ENCODE data around the gene ALX4. TPM values are rescaled to one million over a fixed set of nuclear protein-coding genes. Genes with fewer than 3 reads are reported as not detected.

The ALX4 gene
- total RNA-seq, 2 experiments from 2014 or later, result not detected

DNA sequence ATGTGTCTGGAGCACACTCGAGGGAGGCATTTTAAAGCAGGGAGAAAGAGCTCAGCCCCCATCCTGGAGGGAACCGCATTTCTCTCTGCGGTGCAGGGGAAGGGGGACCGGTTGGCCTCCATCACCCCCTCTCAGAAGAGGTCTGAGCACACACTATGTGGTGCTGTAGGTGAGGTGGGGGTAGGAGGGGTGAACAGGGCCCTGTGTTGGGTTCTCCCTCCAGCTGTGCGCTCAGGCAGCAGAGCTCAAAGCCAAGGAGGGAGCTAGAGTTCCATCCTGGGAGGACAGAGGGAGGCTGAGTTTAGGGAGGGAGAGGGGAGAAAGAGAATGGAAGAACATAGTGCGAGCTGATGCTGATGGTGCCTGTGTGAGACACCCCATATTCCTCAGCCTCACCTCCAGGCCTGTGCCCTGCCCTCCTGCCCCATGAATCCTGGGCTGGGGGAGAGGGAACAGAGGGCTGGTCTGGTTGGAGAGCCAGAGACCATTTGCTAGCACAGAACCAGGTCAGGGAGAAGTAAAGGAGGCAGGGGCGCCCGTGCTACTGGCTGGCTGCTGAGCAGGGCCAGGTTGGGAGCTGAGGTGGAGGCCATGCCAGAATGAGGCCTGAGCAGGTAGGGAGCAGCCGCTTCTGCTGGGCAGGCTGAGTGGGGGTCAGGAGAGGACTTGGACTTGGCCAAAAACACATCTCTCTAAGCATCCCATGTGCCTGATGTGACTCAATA is 43.7 kb downstream of the ALX4 start:
- Mint-ChIP-seq H3K27ac (no peak overlapping the region), H3K9me3 (no peaks in the 10 kb centered on the region), H3K27me3 (no peaks in the 10 kb centered on the region), H3K4me1 (ENCODE audit: low read depth) (no peaks in the 10 kb centered on the region), H3K36me3 (ENCODE audit: low read depth) (no peaks in the 10 kb centered on the region), H3K4me3 (no peak overlapping the region)
- DNase-seq, result no peak
- ATAC-seq, result no peak
- TF ChIP-seq, protein P1, sequence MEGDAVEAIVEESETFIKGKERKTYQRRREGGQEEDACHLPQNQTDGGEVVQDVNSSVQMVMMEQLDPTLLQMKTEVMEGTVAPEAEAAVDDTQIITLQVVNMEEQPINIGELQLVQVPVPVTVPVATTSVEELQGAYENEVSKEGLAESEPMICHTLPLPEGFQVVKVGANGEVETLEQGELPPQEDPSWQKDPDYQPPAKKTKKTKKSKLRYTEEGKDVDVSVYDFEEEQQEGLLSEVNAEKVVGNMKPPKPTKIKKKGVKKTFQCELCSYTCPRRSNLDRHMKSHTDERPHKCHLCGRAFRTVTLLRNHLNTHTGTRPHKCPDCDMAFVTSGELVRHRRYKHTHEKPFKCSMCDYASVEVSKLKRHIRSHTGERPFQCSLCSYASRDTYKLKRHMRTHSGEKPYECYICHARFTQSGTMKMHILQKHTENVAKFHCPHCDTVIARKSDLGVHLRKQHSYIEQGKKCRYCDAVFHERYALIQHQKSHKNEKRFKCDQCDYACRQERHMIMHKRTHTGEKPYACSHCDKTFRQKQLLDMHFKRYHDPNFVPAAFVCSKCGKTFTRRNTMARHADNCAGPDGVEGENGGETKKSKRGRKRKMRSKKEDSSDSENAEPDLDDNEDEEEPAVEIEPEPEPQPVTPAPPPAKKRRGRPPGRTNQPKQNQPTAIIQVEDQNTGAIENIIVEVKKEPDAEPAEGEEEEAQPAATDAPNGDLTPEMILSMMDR (IDR thresholded peaks at IDR 0.05), result no peak
- ChIA-PET CTCF (no interaction called here), POLR2A (no interaction called here)
- intact Hi-C loops (cut with micrococcal nuclease), result no loop called here

DNA sequence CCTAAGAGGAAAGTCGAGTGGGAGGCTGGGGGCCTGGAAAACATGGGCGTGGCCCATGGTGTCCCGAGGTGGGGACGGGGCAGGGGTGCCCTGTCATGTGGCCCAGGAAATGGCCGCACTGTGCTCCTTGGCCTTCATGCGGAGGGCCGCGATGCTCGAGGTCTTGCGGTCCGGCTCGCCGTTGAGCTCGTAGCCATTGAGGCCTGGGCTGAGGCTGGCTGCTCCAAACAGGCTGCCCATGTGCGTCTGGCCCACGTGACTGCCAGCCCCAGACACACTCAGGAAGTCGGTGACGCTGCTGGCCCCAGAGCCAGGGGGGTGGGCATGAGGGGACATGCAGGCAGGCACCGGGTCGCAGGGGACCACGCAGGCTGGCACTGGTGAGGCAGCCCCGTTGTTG is 45.2 kb downstream of the ALX4 start:
- intact Hi-C loops (cut with micrococcal nuclease), result no loop called here
- Mint-ChIP-seq H3K9me3 (no peaks in the 10 kb centered on the region), H3K4me1 (ENCODE audit: low read depth) (no peaks in the 10 kb centered on the region), H3K36me3 (ENCODE audit: low read depth) (no peaks in the 10 kb centered on the region), H3K27ac (no peak overlapping the region), H3K27me3 (no peaks in the 10 kb centered on the region), H3K4me3 (no peak overlapping the region)
- ChIA-PET POLR2A (no interaction called here), CTCF (no interaction called here)
- DNase-seq, result no peak
- ATAC-seq, result no peak
- TF ChIP-seq, protein P1 (IDR thresholded peaks at IDR 0.05), result no peak

DNA sequence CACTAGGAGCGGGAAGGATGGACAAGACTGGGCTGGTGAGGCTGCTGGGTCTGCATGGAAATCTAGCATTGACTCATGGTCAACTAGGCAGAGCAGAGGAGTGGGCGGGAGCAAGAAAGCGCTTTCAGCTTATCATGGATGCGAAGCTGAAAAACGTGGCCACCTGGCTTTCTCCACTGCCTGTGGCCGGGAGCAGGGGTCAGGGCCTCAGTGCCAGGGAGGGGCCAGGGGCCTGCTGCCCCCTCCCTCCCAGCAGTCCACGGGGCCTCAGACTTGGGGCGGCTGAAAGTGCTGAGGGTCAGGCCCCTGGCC is 45.5 kb downstream of the ALX4 start:
- TF ChIP-seq, protein P1 (IDR thresholded peaks at IDR 0.05), result no peak
- Mint-ChIP-seq H3K27ac (no peak overlapping the region), H3K4me1 (ENCODE audit: low read depth) (no peaks in the 10 kb centered on the region), H3K27me3 (no peaks in the 10 kb centered on the region), H3K4me3 (no peak overlapping the region), H3K9me3 (no peaks in the 10 kb centered on the region), H3K36me3 (ENCODE audit: low read depth) (no peaks in the 10 kb centered on the region)
- POLR2A ChIA-PET, result no interaction called here
- intact Hi-C loops (cut with micrococcal nuclease), result no loop called here
- CTCF ChIA-PET, result no interaction called here
- DNase-seq (no peak), ATAC-seq (no peak)

DNA sequence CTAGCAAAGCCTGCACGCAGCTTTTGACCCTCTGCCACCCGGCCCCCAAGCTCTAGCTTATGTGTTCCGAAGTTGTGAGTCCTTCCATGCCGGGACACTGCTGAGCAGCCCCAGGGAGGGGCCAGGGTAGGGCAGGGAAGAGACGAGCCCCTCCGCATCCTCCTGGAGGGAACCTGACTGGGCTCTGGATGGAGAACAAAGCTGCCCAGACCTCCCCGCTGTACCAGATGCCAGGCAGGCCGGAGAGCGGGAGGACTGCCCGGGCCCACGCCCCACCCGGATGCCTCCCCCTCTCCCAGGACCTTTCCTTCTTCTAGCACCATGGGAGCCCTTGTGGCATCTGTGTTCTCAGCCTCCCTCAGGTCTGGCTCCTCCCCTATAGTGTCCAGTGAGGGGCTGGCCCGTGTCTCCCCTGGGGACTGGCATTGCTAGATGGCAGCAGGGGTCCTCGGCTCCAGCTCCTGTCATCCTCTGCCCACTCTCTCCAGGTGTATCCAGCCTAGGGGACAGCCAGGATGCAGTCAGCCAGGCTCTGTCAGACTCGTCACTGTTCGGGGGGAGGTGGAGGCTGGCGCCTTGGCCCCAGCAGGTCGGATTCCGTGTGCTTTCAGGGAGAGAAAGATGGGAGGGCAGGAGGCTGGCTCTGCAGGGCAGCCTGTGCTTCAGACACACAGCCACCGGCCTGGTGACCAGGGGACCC is 46.1 kb downstream of the ALX4 start:
- no peak overlapping the region for H3K4me3 Mint-ChIP-seq
- intact Hi-C loops (cut with micrococcal nuclease), result no loop called here
- H3K36me3 Mint-ChIP-seq (ENCODE audit: low read depth), result no peaks in the 10 kb centered on the region
- peaks cover 2% of the 10 kb centered on the region for H3K4me1 Mint-ChIP-seq (ENCODE audit: low read depth)
- ChIA-PET POLR2A (no interaction called here), CTCF (no interaction called here)
- ATAC-seq, result no peak
- no peak for DNase-seq
- H3K27ac Mint-ChIP-seq, result no peak overlapping the region
- H3K9me3 Mint-ChIP-seq, result no peaks in the 10 kb centered on the region
- H3K27me3 Mint-ChIP-seq, result no peaks in the 10 kb centered on the region
- TF ChIP-seq, protein P1 (IDR thresholded peaks at IDR 0.05), result no peak

DNA sequence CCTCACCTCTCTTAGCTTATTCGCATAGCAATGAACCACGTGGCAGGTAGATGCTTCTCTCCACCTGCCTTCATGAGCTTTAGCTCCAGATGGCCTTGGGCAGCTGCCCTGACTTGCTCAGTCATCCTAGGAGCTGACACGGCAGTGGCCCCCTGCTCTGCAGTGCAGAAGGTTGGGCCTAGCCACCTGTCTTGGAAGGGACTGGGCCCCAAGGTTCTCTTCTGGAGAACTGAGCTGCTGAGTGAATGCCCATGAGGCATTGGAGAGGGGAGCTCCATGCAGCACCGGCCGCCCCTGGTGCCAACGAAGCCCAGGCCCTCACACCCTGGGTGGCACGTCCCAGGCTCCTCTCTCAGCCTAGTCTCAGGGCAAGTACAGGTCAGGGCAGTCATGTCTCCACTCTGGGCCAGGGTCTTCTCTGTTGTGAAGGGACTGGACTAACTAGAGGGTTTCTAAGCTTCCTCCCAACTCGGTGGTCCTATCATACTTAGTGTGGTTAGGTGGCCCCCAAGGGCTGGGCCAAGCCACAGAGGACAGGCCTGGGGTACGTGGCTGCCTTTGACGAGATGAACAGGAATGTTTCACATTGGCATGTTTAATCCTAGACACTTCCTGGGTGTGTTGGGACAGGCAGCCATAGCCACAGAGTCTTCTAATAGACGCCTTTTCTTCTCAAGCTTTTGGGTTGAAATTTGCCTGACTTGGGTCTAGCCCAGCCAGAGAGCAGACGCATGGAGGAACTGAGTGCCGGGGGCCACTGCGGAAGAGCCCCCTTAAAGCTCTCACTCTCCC is 47.9 kb downstream of the ALX4 start:
- Mint-ChIP-seq H3K4me3 (no peak overlapping the region), H3K27me3 (no peaks in the 10 kb centered on the region), H3K9me3 (no peaks in the 10 kb centered on the region), H3K4me1 (ENCODE audit: low read depth) (peaks cover 9% of the 10 kb centered on the region), H3K27ac (no peak overlapping the region), H3K36me3 (ENCODE audit: low read depth) (no peaks in the 10 kb centered on the region)
- intact Hi-C loops (cut with micrococcal nuclease), result no loop called here
- no peak for DNase-seq
- ATAC-seq, result no peak
- ChIA-PET POLR2A (no interaction called here), CTCF (no interaction called here)
- TF ChIP-seq, protein P1 (IDR thresholded peaks at IDR 0.05), result no peak
